H1 (cell line): ENCODE data around the gene ASB8.

Experiments
- POLR2A ChIP-seq, 2 experiments: IDR thresholded peaks; 1 replicate in 1 of 2; 2 replicates in 1 of 2; pipeline ENCODE4 v1.6.1; 2011; ENCODE audit warnings: low read depth in 2 of 2, low read length in 2 of 2, mild to moderate bottlenecking in 2 of 2; ENCODE audit errors: control extremely low read depth in 1 of 2
- TF ChIP-seq, protein P1 (sequence below), 3 experiments: IDR thresholded peaks; 1 replicate in 2 of 3; 2 replicates in 1 of 3; pipeline versions ENCODE4 v1.5.1 to v1.6.1; 2011; ENCODE audit warnings: low read length in 3 of 3, mild to moderate bottlenecking in 3 of 3, inconsistent platforms in 2 of 3, low read depth in 1 of 3, moderate library complexity in 1 of 3; ENCODE audit not compliant: insufficient read depth in 1 of 3; ENCODE audit errors: control extremely low read depth in 1 of 3

DNA sequence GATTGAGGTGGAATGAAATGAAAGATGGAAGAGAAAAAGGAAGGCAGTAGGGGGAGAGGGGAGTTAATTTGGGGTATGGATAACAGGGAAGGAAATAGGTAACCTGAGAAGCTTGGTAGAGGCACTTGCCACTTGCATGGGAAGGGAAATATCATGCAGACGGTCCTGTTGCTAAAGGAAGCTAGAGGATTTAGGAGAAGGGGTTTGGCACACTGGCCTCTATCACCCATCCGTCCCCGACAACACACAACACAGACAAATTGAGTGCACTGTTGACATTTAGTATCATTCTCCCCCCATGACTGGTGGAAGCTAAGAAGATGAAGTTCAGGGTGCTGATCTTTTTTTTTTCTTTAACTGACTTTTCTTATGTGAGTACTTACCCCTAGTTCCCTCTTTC is 43.8 kb upstream of the ASB8 start:
- TF ChIP-seq, protein P1, sequence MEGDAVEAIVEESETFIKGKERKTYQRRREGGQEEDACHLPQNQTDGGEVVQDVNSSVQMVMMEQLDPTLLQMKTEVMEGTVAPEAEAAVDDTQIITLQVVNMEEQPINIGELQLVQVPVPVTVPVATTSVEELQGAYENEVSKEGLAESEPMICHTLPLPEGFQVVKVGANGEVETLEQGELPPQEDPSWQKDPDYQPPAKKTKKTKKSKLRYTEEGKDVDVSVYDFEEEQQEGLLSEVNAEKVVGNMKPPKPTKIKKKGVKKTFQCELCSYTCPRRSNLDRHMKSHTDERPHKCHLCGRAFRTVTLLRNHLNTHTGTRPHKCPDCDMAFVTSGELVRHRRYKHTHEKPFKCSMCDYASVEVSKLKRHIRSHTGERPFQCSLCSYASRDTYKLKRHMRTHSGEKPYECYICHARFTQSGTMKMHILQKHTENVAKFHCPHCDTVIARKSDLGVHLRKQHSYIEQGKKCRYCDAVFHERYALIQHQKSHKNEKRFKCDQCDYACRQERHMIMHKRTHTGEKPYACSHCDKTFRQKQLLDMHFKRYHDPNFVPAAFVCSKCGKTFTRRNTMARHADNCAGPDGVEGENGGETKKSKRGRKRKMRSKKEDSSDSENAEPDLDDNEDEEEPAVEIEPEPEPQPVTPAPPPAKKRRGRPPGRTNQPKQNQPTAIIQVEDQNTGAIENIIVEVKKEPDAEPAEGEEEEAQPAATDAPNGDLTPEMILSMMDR (IDR thresholded peaks at IDR 0.05; ENCODE audit: control extremely low read depth in 1 of 3, insufficient read depth in 1 of 3, low read depth in 1 of 3, low read length in 3 of 3): no peak
- no peak for TF ChIP-seq POLR2A (IDR thresholded peaks at IDR 0.05; ENCODE audit: control extremely low read depth in 1 of 2, low read depth in 2 of 2, low read length in 2 of 2)
